Dedifferentiated amniotic fluid mesenchymal stem cell (primary cell): ENCODE measurements around the gene FBXO15.
A peak's percentile ranks its signal among the peaks of the same experiment; 100 is the strongest.

Experiments
- DNase-seq: peaks from one replicate; pipeline ENCODE4 v3.0.0-alpha.2; 2016; ENCODE audit errors: extremely low spot score

The FBXO15 gene

DNA sequence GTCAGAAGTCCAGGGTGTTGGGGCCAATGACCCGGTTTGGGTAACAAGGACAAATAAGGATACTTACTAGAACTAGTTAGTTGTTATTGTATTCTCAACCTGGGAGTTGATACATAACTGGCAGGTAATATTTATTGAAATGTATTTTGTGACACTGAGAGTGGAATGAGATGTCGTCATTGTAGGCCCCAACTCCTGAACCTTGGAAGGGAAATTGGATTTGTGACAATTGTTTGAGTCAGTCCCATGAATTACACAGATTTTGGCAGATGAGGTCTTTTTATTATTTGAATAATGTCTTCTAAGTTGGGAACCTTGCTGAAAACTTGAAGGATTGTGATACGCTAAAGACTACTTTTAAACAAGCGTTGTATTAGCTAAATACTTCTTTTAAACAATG lies 5.7 kb upstream of the FBXO15 start:
- DNase-seq = no peak

DNA sequence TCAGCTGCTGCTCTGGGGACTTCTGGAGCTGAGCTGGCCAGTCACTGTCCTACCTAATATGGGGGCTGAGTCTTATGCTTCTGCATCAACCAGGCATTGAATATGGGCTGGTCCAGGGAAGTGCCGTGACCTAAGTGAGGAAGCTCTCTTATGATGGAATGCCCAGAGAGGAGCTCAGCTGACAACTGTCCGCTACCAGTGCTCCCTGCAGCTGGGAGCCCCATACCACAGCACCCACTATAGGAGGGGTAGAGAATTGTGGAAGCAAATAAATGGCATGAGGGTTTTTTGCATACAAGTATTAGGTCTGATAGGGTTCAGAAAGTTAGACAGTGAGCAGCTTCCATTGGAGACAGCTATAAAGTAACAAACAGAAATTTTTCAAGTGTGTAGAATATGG lies 5.2 kb upstream of the FBXO15 start:
- DNase-seq = no peak

DNA sequence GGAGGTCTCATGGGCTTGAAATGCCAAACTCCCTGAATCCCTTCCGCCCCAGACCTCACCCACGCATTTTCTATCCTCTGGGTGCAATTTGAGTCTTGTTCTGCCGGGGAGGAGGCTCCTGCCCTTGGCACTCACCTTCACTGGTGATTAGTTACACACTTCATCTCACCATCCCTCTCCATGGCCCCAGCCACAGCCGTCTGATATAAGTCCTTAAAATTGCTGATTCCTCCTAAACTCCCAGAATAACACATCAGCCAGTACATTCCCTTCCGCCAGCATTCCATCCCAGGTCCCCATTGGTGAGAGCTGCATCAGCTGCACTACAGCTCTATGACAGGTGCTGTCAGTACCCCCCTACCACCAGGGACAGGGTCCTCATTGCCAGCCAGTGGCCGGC lies 4.6 kb upstream of the FBXO15 start:
- no peak for DNase-seq

DNA sequence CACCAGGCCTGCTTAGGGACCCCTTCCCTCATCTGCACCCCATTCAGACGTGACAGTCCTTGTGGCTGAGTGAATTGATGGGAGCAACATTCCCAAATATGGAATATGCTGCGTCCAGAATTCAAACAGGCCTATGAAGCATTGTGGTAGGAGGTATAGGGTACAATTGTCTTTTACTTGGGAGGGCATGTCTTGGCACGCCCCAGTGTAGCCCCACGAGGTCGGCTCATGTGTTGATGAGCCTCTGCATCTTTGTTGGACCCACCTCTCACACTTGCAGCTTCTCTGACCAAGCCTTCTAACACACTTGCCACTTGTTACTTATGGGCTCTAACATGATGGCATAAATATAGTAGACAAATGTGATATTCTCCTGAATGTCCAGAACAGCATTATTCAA lies 2.2 kb upstream of the FBXO15 start:
- no peak for DNase-seq

DNA sequence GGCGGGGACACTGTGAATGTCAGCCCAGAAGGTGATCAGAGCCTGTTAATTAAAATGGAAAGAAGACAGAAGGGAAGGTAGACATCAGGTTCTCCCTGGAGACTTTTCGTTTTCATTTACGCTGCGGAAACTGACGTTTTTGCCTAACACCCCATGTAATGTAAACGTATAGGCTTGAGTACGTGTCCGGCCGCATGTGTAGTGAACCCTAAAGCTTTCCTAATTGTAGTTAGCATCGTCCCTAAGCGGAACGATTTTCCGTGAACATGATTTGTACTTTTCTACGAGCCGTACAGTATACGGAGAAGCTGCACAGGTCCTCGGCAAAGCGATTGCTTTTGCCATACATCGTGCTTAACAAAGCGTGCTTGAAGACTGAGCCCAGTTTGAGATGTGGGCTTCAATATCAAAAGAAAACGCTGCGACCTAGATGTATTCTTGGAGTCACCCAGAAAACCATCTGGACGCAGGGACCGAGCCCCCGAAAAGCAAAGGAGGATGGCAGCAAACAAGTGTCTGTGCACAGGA lies 973 bp upstream of the FBXO15 start:
- DNase-seq = no peak

DNA sequence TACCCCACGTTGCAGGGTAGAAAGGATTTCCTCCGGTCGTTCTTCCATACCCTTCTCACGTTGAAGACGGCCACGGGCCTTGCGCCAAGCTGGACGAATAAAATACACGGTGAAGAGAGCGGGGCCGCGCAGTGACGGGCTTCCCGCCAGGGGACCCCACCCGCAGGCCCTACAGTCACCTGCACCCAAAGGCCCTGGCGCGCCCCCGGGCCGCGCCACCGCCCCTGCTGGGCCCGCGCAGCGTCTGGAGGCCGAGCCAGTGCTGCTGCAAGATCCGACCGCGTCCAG lies 199 bp downstream of the FBXO15 start:
- DNase-seq = no peak

DNA sequence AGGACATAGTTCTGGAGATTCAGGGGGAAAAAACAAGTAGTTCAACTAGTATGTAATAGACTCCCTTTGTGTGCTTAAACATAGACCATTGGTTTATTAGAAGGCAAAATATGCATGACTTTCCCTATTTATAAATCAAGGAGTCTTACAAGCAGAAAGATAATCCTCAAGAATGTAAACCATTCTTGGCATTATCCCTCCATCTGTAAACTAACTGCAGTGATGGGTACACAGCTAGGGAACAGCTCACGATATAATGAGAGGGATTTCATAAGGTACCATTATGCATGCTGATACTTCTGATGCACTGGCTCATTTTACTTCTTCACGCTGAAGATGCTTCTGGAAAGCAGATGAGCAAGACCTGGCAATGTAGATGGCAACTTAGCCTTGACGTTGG lies 878 bp downstream of the FBXO15 start:
- peak; percentile 33 for DNase-seq

DNA sequence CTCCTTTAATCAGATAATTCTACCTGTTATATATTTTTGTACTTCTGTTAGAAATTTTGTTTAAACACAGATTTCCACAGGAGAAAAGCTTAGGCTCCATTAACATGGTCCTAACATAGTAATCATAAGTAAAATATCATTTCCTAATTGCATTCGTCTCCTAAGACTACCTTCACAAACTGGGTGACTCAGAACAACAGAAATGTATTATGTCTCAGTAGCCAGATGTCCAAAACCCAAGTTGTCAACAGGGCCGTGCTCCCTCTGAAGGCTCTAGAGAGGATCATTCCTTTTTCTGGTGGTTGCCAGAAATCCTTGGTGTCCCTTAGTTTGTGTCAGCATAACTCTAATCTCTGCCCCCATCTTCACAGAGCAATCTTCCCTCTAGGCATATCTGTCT lies 5.4 kb downstream of the FBXO15 start:
- DNase-seq = no peak

DNA sequence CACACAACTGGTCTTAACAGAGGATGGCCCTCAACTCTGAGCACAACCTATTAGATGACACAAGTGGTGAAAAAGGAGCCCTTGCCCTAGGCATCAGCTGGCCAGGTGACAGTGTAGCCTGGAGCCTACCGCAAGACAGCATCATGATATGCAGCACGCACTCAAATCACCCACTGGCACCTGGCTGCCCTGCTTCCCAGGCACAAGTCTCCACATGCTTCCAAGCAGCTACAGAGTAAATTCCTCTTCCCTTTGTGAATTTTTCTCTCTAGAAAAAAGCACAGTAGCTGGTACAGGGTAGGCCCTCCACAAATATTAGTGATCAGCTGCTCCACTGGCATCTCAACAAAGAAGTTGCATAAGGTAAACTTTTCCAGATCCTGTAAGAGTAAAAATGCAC lies 6.0 kb downstream of the FBXO15 start:
- DNase-seq = no peak

DNA sequence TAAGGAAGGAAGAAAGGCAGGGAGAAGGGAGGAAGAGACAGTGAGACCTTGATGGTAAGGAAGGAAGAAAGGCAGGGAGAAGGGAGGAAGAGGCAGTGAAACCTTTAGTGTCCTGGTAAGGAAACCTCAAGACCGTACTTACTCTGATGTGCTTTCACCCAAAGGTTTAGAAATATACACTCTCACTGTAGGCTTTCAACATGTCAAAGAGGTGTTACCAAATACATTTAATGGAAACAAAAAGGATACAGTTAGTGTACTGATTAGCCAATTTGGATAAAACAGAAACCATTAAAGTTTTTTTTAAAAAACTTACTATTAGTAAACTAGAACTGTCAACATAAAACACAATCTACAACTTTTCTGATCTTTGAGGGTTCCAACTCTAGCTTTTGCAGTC lies 7.1 kb downstream of the FBXO15 start:
- DNase-seq = no peak

DNA sequence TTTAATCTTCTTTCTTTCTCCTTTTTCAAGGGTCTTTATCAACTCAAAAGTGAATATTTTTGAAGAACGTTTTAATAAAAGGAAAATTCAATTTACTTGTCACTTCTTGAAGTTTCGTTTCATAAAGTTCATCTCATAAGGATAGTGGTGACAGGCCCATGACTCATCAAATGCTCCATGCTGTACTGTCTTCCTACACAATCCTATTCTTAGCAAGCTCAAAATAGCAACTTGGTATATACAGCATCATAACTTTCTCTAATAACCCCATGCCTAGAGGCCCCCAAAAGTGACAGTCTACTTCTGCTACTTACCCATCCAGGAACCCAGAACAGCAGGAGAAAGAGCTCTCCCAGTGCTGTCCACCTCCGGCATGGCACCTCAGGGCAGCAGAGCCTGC lies 7.7 kb downstream of the FBXO15 start:
- DNase-seq = peak; percentile 47

DNA sequence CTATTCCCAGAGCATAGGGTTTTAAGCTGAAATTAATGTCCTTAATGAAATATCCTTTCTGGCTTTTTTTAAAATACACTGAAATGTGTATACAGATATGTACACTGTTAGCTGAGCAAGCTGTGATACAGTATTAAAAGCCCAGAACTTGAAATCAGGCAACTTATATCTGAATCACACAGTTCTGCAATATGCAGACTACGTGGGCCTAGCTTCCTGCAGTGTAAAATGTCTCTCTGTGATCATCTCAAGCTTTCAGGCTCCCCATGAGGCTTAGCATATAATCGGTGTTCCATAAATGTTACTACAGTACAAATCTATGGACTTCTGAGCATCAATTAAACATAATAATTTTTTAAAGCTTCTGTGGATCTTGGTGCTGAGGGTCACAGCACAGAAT lies 8.2 kb downstream of the FBXO15 start:
- DNase-seq = no peak

DNA sequence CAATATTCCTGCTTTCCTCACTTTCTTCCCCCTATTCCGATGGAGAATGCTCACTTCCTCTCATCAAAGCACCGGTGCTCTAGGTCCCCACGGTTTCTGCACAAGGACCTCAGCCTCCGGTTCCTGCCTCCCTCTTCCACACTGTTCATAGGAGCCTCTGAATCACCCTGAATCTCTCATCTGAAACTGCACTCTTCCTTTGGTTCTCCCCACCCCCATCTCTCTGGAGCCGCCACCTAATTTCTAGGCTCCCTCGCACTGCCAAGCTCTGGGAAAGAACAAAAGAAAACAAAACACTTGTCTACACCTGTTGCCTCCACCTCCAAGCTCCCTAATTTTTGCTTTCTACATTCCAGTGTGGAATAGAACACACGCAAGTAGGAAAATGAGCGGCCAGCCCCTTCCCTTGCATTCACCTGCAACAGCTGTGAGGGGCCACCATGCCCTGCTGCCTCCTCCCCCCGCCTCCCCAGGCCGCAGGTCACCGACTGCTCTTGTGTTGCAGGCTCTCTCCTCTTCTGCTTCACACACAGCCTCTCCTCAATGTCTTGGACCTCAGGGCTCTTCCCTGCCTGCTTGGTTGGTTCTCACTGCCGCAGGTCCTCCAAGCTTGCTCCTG lies 9.6 kb downstream of the FBXO15 start:
- DNase-seq = no peak

DNA sequence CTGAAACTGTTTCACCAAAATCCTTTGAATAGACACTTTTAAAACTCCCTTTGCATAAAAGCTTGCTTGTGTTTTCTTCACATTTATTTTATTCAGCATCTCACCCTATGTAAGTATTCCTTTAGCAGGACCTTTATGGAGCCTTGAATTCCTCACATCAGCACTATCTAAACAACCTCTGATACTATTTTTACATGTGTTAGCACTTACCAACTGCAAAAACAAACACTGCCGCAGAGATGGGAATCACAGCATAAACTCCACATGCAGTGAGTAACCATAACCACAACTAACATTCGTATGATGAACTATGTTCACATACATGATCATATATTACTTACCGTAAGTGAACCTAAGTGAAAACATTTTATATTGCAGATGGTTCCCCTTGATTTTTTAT lies 15.4 kb downstream of the FBXO15 start:
- no peak for DNase-seq

DNA sequence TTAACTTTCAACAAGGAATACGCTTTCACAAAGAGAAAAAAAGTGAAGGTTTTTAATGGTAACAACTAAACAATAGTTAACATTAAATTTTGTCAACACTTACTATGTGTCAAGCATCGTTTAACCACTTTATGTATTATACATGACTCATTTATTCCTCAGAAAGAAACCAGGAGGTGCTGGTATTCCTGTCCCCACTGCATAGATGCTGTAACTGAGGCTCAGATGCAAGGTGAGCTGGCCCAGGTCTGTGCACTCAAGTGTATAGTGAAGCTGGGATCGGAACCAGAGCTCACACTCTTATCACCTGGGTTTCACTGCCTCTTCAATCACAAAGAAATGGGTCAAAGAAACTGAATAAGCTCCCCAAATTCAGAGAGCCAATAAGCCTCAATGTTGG lies 16.5 kb downstream of the FBXO15 start:
- no peak for DNase-seq

DNA sequence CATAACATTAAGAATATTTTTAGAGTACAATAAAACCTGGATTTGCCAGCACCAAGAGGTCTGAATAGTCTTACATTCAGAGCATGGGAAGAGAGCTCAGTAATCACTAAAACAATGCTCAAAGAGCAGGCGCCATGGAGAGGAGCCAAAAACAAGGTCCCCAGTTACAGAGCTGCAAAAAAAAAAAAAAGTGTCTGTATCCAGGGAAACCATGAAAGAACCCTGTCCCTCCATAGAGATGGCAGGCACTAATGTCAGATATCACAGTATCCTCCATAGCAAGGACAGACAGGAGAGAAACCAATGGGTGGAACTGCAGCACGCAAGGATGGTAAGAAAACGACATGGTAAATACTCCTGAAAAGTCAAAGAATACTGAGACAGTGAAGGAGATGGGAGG lies 19.5 kb downstream of the FBXO15 start:
- no peak for DNase-seq

DNA sequence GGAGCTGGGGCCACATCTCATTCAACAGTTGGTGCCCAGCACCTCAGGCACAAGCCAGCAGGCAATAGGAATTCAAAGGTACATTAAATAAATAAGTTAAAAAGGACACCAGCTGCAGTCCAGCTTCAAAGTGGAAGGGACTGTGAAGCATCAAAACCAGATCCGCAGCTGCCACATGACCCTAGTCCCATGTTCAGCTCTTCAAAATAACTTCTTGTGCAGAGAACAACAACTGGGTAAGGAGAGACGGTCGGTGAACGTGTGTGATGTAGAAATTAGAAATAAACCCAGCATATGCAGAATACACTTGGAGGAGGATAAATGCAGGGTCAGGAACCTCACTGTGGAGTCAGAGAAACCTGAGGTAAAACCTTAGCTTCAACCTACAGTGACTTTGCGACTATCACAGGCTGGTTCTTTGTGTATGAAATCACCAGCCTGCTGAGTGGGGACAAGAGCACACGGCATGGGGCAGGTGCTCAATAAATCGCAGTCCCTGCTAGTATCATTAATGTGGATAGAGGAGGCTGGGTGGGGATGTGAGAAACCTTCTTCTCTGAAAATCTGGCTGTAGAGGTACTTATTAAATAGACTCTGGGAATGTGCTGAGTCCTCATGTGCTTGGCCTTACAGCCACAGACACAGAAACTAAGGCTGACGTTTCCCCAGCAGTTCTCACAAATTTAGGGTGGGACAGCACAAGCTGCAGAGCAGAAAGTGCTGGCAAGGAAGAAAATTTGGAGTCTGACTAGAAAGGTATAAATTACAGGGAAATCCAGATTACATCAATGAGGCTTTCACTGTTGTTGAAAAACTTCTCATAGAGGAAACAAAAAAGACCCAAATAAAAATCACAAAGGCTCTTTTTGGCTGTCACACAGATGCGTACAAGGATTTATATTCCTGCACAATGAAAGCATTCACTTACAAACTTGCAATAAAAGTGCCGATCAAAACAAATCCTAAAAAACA lies 20.7 kb downstream of the FBXO15 start:
- no peak for DNase-seq

DNA sequence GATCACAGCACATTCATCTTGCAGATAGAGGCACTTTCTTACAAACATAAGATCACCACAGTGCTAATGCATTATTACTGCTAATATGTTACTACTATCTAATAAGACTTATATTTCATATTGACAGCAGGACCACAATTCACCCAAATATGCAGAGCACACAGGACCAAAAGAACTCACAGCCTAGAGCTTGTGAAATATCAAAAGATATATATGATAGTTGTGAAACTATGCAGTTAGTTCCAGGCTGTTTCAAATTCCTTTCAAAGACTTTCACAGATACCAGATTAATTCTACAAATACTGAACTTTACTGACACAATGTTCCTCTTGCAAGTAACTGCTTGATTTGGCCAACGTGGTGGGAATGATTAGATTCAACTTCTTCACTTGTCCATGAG lies 23.0 kb downstream of the FBXO15 start:
- no peak for DNase-seq

DNA sequence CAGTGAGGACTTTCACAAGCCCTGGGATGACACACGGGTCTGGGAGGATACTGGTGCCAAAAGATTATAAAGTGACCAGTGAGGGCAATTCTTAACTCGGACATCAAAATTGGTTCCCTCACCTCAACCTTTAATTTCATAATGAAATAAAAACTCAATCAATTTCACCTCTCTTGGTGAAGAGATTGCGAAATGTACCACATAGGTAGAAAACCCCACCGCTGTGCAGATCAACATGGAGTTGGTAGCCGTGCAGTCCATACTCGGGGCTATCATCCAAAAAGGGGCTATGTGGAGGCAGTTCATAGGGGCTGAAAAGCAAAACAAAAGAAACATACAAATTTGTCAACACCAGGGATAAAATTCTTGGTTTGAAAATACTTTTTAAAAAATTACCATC lies 24.4 kb downstream of the FBXO15 start:
- DNase-seq = no peak

DNA sequence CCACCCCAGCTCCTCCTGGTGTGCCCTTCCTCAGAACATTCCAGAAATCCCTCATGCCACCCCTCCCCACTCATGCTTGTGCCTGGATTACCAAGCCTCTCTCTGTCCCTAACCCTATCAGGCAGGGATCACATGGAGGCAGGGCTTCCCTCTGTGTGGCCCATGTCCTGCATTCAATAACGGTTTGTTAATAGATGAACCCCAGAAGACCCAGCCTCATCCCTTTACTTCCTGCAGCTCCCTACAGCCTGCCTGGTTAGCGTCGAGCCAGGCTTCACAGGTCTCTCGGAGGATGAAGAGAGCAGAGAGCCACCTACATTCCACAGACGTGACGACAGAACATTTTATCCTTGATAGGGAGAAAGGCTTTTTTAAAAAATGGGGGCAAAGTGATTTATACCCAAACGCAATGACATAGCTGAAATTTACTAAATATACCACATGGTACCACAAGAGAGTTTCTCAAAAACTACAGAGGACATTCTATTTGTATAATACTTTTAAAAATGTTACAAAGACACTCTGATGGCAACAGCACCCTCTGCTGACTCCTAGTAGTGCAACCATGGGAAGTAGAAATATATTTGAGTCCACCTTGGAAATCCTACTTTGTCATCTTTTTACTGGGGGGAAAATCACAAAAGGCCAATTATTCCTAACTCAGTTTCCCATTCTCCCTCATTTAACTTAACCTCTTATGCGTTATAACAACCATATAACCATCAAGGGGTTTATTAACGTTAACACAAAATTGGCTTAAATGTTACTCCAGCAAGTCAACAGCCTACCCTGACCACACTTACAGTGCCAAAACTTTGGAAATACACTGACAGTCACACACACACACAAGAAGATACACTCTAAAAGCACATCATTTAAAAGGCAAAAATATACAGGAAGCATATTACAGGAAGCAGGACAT lies 30.7 kb downstream of the FBXO15 start:
- DNase-seq = peak; percentile 68

DNA sequence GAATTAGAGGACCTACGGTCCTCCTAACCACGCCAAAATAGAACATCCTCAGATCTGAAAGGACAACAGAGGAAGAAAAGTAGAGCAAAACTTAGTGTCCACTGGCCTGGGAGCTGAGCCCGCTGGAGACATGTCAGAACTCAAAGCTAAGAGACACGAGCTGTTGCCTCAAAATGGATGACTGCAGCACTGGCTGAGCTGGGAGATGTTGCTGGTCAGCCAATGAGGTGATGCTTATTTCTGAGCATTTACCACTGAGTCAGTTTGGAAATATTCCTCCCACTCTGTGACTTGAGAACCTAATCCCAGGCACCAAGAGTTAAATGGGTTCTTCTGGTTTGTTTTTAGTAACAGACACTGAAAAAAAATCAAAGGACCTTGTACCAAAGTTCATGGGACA lies 32.6 kb downstream of the FBXO15 start:
- DNase-seq = peak; percentile 50

DNA sequence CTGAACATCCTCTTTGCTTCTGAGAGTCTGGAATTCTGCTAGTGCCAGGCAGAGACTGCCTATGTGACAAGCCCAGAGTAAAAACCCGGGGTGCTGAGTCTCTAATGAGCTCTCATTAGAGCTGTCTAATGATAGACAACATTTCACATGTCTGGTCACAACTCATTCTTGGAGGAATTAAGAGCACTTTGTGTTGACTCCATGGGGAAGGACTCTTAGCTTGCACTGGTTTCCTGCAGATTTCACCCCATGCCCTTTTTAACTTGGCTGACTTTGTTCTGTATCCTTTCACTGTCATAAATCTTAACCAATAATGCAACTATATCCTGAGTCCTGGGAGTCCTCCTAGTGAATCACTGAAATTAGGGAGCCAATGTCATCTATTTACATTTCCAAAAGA lies 33.5 kb downstream of the FBXO15 start:
- no peak for DNase-seq
